SK-N-SH (cell line): ENCODE results near the gene RNF212B. TPM values are rescaled to one million over a fixed set of nuclear protein-coding genes. Genes with fewer than 3 reads are reported as not detected.
"Not testable (repeated sequence)": the region's sequence is repeated elsewhere in the genome, so short reads cannot be mapped to it uniquely, and the experiment has no call there.

ENCODE experiments used
- CTCF ChIA-PET: fragments of 300-600, 350-600 bp; formaldehyde crosslinking; extraction: SDS; loops from one replicate; lab custom pipeline; 2021; lab: Yijun Ruan, JAX
- POLR2A ChIA-PET: fragments of 350-600 bp; sonication (Branson Sonifier 250); formaldehyde crosslinking; extraction: SDS; loops from one replicate; lab custom pipeline; 2020; ENCODE audit warnings: antibody characterized with exemption, inconsistent platforms; lab: Yijun Ruan, JAX
- DNase-seq: peaks from one replicate; pipeline ENCODE4 v3.0.0; 2012
- H2AFZ ChIP-seq: fragments of 200-600 bp; sonication (generic); 2 replicates; pipeline ENCODE4 v1.8.1; 2016; ENCODE audit warnings: antibody characterized with exemption, mild to moderate bottlenecking, low read depth
- H3F3A ChIP-seq: fragments of 200-600 bp; sonication (generic); replicated peaks from 2 replicates; pipeline ENCODE3; 2016; ENCODE audit warnings: antibody characterized with exemption, mild to moderate bottlenecking; ENCODE audit not compliant: insufficient read depth
- H3K27ac ChIP-seq, 2 experiments: fragments of 200-500 bp in 1 of 2; fragments of 200-600 bp in 1 of 2; sonication (Bioruptor generic) in 1 of 2; sonication (generic), shearing (Covaris generic) in 1 of 2; 2 replicates each; pipeline versions ENCODE4 v1.5.1 to v1.6.1; 2014 to 2016; ENCODE audit warnings: low read depth in 2 of 2, inconsistent platforms in 1 of 2, low read length in 1 of 2, mild to moderate bottlenecking in 1 of 2, mixed read lengths in 1 of 2
- H3K27me3 ChIP-seq: fragments of 200-600 bp; sonication (generic), shearing (Covaris generic); 2 replicates; pipeline ENCODE4 v1.6.1; 2016; ENCODE audit warnings: mixed run types; ENCODE audit not compliant: insufficient read depth
- H3K36me3 ChIP-seq, 2 experiments: fragments of 200-500 bp in 1 of 2; fragments of 200-600 bp in 1 of 2; sonication (Bioruptor generic) in 1 of 2; sonication (generic) in 1 of 2; replicated peaks in 1 of 2; 2 replicates each; pipeline versions ENCODE3 to v1.5.1; 2014 to 2016; ENCODE audit warnings: low read length in 1 of 2, mild to moderate bottlenecking in 1 of 2; ENCODE audit not compliant: insufficient read depth in 2 of 2, control insufficient read depth in 1 of 2
- H3K4me1 ChIP-seq, 2 experiments: fragments of 200-500 bp in 1 of 2; fragments of 200-600 bp in 1 of 2; sonication (Bioruptor generic) in 1 of 2; sonication (generic), shearing (Covaris generic) in 1 of 2; 2 replicates each; pipeline versions ENCODE4 v1.5.1 to v1.6.1; 2014 to 2016; ENCODE audit warnings: low read depth in 1 of 2, low read length in 1 of 2, mixed run types in 1 of 2; ENCODE audit not compliant: insufficient read depth in 2 of 2, control insufficient read depth in 1 of 2
- H3K4me2 ChIP-seq: fragments of 200-600 bp; sonication (generic), shearing (Covaris generic); 2 replicates; pipeline ENCODE4 v1.6.1; 2017; ENCODE audit warnings: mixed run types
- H3K4me3 ChIP-seq, 2 experiments: fragments of 200-500 bp in 1 of 2; fragments of 200-600 bp in 1 of 2; sonication (Bioruptor generic) in 1 of 2; sonication (generic), shearing (Covaris generic) in 1 of 2; 2 replicates each; pipeline versions ENCODE4 v1.5.1 to v1.8.1; 2014 to 2016; ENCODE audit warnings: low read depth in 2 of 2, inconsistent platforms in 1 of 2, low read length in 1 of 2, mild to moderate bottlenecking in 1 of 2, mixed read lengths in 1 of 2, moderate library complexity in 1 of 2
- H3K79me2 ChIP-seq: fragments of 200-600 bp; sonication (generic); 2 replicates; pipeline ENCODE4 v1.8.1; 2017; ENCODE audit warnings: mild to moderate bottlenecking; ENCODE audit not compliant: insufficient read depth
- H3K9ac ChIP-seq: fragments of 200-600 bp; sonication (generic); 2 replicates; pipeline ENCODE4 v1.6.1; 2017; ENCODE audit warnings: mixed run types
- H3K9me2 ChIP-seq: fragments of 200-600 bp; sonication (generic); 2 replicates; pipeline ENCODE4 v1.6.1; 2017; ENCODE audit warnings: mixed run types
- H3K9me3 ChIP-seq: fragments of 200-600 bp; sonication (generic); 2 replicates; pipeline ENCODE4 v1.6.1; 2017; ENCODE audit warnings: mixed run types, mild to moderate bottlenecking, moderate library complexity
- H4K20me1 ChIP-seq: fragments of 200-600 bp; sonication (generic); 2 replicates; pipeline ENCODE4 v1.6.1; 2017; ENCODE audit warnings: mild to moderate bottlenecking, mixed run types; ENCODE audit not compliant: insufficient read depth
- CHD2 ChIP-seq: fragments of 150-350 bp; IDR thresholded peaks from 2 replicates; pipeline ENCODE4 v1.6.1; 2018; ENCODE audit warnings: low read length; ENCODE audit not compliant: partially characterized antibody
- ELF1 ChIP-seq: IDR thresholded peaks from 2 replicates; pipeline ENCODE4 v1.4.0; 2012
- FOXJ3 ChIP-seq: sonication (generic); formaldehyde crosslinking; IDR thresholded peaks from 2 replicates; pipeline ENCODE4 v1.5.1; 2020; ENCODE audit warnings: mild to moderate bottlenecking, missing genetic modification reagents
- FOXM1 ChIP-seq: IDR thresholded peaks from 2 replicates; pipeline ENCODE4 v1.4.0; 2012; ENCODE audit warnings: low read depth, mild to moderate bottlenecking
- GATA2 ChIP-seq: sonication (generic); formaldehyde crosslinking; IDR thresholded peaks from 2 replicates; pipeline ENCODE4 v1.5.0; 2020; ENCODE audit warnings: mild to moderate bottlenecking, missing genetic modification reagents
- JUND ChIP-seq: IDR thresholded peaks from 2 replicates; pipeline ENCODE4 v1.4.0; 2012
- MEF2A ChIP-seq: IDR thresholded peaks from 2 replicates; pipeline ENCODE4 v1.4.0; 2012; ENCODE audit warnings: low read depth, borderline replicate concordance
- MXI1 ChIP-seq: IDR thresholded peaks from 2 replicates; pipeline ENCODE4 v1.6.1; 2012; ENCODE audit warnings: mild to moderate bottlenecking, low read depth, low read length, improper control_type of control experiment
- NRF1 ChIP-seq: IDR thresholded peaks from 2 replicates; pipeline ENCODE4 v1.6.1; 2012; ENCODE audit warnings: low read depth, mild to moderate bottlenecking, low read length
- RCOR1 ChIP-seq: fragments of 150-350 bp; IDR thresholded peaks from 2 replicates; pipeline ENCODE4 v1.6.1; 2017; ENCODE audit warnings: antibody characterized with exemption, low read length
- SMC3 ChIP-seq: IDR thresholded peaks from 2 replicates; pipeline ENCODE4 v1.6.1; 2012; ENCODE audit warnings: low read depth, low read length, improper control_type of control experiment
- TCF12 ChIP-seq: IDR thresholded peaks from 2 replicates; pipeline ENCODE4 v1.4.0; 2012
- WGBS: methylation state at CpG from one replicate; pipeline ENCODE4 v1.1.6; 2017; ENCODE audit warnings: low lambda C conversion rate; 5-methylcytosine and 5-hydroxymethylcytosine counted together
- polyA plus RNA-seq, 3 experiments: library from polyadenylated mRNA; depleted of rRNA; stranded (reverse); fragments of >200 nt; gene quantifications; 2 replicates each; pipeline ENCODE4 v1.2.3, GENCODE V29; 2012
- TF ChIP-seq, protein P1 (sequence below): IDR thresholded peaks from 2 replicates; pipeline ENCODE4 v1.6.1; 2012; ENCODE audit warnings: mild to moderate bottlenecking, low read depth, low read length, moderate library complexity
- TF ChIP-seq, protein P2 (sequence below): IDR thresholded peaks from 2 replicates; pipeline ENCODE4; 2012
- TF ChIP-seq, protein P3 (sequence below): IDR thresholded peaks from 2 replicates; pipeline ENCODE4 v1.4.0; 2012; ENCODE audit warnings: low read depth

The RNF212B gene
- polyA plus RNA-seq, 1 of the 3 experiments (the other 2 are of a cell fraction): not detected

DNA sequence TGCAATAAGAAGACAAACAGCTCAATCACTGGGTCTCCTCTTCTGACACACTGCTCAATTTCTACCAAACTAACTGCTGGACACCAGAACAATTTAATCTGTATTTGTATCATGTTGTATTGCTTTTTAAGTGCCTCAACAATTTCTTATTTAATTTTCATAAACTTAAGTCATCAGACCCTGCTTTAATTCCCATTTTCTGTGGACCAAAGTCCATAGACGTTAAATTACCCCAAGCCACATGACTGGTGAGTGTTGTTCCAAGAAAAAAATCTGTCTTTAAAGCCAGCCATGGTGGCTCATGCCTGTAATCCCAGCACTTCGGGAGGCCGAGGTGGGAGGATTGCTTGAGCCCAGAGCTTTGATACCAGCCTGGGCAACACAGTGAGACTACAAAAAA lies 39.5 kb downstream of the RNF212B start:
- Histone ChIP-seq H3K36me3 (peaks cover 0 to 5% of the 10 kb centered on the region in 2 experiments), H3K27me3 (no peaks in the 10 kb centered on the region), H3F3A (no peaks in the 10 kb centered on the region), H3K4me2 (no peak overlapping the region), H3K4me3 (no peak overlapping the region), H3K27ac (no peak overlapping the region), H4K20me1 (no peaks in the 10 kb centered on the region), H3K79me2 (peaks cover 3% of the 10 kb centered on the region; the same call in 1 of the 2 replicates), H2AFZ (no peak overlapping the region), H3K9me3 (no peaks in the 10 kb centered on the region), H3K9me2 (no peaks in the 10 kb centered on the region), H3K4me1 (no peaks in the 10 kb centered on the region), H3K9ac (no peak overlapping the region)
- ChIA-PET POLR2A (interaction anchor here (0.6 to 1.0 kb wide), 2 partner anchors 9 to 159 kb away, joined by 3 read pairs; no protein-coding TSS in a partner anchor), CTCF (interaction anchor here (1.0 to 1.9 kb wide), 4 partner anchors 9 to 156 kb away, joined by 4 to 6 read pairs (median 5); partner anchors contain the start of gene HOMEZ)
- TF ChIP-seq SMC3: no peak
- no peak for TF ChIP-seq CHD2
- TF ChIP-seq FOXM1: no peak
- no peak for TF ChIP-seq GATA2 (CRISPR knock-in tag)
- no peak for TF ChIP-seq RCOR1
- no peak for TF ChIP-seq TCF12
- no peak for TF ChIP-seq ELF1
- TF ChIP-seq MEF2A: no peak
- DNase-seq: no peak
- 91% methylated on average over 3 of the region's 3 CpGs for whole genome bisulfite sequencing

DNA sequence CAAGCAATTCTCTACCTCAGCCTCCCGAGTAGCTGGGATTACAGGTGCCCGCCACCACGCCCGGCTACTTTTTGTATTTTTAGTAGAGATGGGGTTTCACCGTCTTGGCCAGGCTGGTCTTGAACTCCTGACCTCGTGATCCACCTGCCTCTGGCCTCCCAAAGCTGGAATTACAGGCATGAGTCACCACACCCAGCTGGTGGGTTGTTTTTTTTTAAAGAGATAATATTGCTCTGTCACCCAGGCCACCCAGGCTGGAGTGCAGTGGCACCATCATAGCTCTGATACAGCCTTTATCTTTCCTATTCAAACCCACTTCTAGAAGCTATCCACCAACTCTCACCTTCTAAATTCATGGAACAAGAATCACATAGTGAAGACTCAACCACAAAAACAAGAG lies 40.2 kb downstream of the RNF212B start:
- H3K27me3 ChIP-seq, H3K79me2 ChIP-seq, H3K4me3 ChIP-seq, H2AFZ ChIP-seq, H3K4me1 ChIP-seq, POLR2A ChIA-PET, H4K20me1 ChIP-seq, H3K9ac ChIP-seq, DNase-seq, H3K4me2 ChIP-seq, H3K27ac ChIP-seq, H3F3A ChIP-seq, H3K9me3 ChIP-seq, H3K9me2 ChIP-seq, H3K36me3 ChIP-seq: not testable (repeated sequence)
- CTCF ChIA-PET: interaction anchor here (0.8 to 1.9 kb wide), 3 partner anchors 13 to 157 kb away, joined by 3 to 5 read pairs (median 3); no protein-coding TSS in a partner anchor
- 91% methylated on average over 6 of the region's 6 CpGs for WGBS

DNA sequence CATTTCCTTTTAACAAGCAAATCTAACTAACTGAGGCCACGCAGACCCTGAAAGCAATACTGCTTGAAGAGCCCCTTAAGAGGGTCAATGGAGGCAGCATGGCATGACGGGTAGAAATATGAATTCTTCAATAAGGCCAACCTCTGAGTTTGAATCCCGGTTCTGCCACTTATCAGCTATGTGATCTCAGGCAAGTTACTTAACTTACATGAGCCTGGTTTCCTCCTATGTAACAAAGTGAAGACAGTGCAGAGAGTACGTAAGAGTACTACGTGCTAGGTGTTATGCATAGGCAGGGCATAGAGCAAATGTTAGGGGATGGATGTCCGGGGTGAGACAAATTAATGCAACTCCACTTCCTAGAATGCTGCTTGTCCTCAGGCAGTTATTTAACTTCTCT lies 43.5 kb downstream of the RNF212B start:
- Histone ChIP-seq H3F3A (peaks cover under 1% of the 10 kb centered on the region), H2AFZ (no peak overlapping the region), H3K9me3 (no peaks in the 10 kb centered on the region), H3K4me2 (no peak overlapping the region), H3K36me3 (no peaks in the 10 kb centered on the region), H3K27me3 (no peaks in the 10 kb centered on the region), H3K4me1 (peaks cover 7 to 8% of the 10 kb centered on the region in 2 experiments; a peak in 3 of 4 replicates), H3K79me2 (peaks cover 23% of the 10 kb centered on the region; the same call in 1 of the 2 replicates), H3K27ac (no peak overlapping the region), H3K9me2 (no peaks in the 10 kb centered on the region), H4K20me1 (no peaks in the 10 kb centered on the region), H3K4me3 (no peak overlapping the region)
- 87% methylated on average over 6 of the region's 6 CpGs for WGBS
- DNase-seq: no peak
- POLR2A ChIA-PET: no interaction called here
- CTCF ChIA-PET: interaction anchor here (1.0 to 2.6 kb wide), 5 partner anchors 11 to 279 kb away, joined by 4 to 14 read pairs (median 9); no protein-coding TSS in a partner anchor
- TF ChIP-seq, protein P1, sequence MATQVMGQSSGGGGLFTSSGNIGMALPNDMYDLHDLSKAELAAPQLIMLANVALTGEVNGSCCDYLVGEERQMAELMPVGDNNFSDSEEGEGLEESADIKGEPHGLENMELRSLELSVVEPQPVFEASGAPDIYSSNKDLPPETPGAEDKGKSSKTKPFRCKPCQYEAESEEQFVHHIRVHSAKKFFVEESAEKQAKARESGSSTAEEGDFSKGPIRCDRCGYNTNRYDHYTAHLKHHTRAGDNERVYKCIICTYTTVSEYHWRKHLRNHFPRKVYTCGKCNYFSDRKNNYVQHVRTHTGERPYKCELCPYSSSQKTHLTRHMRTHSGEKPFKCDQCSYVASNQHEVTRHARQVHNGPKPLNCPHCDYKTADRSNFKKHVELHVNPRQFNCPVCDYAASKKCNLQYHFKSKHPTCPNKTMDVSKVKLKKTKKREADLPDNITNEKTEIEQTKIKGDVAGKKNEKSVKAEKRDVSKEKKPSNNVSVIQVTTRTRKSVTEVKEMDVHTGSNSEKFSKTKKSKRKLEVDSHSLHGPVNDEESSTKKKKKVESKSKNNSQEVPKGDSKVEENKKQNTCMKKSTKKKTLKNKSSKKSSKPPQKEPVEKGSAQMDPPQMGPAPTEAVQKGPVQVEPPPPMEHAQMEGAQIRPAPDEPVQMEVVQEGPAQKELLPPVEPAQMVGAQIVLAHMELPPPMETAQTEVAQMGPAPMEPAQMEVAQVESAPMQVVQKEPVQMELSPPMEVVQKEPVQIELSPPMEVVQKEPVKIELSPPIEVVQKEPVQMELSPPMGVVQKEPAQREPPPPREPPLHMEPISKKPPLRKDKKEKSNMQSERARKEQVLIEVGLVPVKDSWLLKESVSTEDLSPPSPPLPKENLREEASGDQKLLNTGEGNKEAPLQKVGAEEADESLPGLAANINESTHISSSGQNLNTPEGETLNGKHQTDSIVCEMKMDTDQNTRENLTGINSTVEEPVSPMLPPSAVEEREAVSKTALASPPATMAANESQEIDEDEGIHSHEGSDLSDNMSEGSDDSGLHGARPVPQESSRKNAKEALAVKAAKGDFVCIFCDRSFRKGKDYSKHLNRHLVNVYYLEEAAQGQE: no peak
- TF ChIP-seq CHD2: no peak
- TF ChIP-seq, protein P2, sequence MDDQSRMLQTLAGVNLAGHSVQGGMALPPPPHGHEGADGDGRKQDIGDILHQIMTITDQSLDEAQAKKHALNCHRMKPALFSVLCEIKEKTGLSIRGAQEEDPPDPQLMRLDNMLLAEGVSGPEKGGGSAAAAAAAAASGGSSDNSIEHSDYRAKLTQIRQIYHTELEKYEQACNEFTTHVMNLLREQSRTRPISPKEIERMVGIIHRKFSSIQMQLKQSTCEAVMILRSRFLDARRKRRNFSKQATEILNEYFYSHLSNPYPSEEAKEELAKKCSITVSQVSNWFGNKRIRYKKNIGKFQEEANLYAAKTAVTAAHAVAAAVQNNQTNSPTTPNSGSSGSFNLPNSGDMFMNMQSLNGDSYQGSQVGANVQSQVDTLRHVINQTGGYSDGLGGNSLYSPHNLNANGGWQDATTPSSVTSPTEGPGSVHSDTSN: no peak
- TF ChIP-seq MXI1: no peak
- TF ChIP-seq NRF1: no peak
- TF ChIP-seq, protein P3, sequence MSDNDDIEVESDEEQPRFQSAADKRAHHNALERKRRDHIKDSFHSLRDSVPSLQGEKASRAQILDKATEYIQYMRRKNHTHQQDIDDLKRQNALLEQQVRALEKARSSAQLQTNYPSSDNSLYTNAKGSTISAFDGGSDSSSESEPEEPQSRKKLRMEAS: no peak
- no peak for TF ChIP-seq FOXJ3 (CRISPR knock-in tag)
- TF ChIP-seq JUND: no peak
- TF ChIP-seq, all 33 proteins: peak for 0
- H3K9ac ChIP-seq: no peak overlapping the region
